Anterior cingulate cortex (tissue), 58 donors: ENCODE measurements around the gene PRKG1.
"Not testable (repeated sequence)": the region's sequence is repeated elsewhere in the genome, so short reads cannot be mapped to it uniquely, and the experiment has no call there.

Experiments
- DNase-seq, 58 donors: peaks; one replicate each; lab custom pipeline; 2025; lab: John Stamatoyannopoulos, UW

PRKG1 gene

DNA sequence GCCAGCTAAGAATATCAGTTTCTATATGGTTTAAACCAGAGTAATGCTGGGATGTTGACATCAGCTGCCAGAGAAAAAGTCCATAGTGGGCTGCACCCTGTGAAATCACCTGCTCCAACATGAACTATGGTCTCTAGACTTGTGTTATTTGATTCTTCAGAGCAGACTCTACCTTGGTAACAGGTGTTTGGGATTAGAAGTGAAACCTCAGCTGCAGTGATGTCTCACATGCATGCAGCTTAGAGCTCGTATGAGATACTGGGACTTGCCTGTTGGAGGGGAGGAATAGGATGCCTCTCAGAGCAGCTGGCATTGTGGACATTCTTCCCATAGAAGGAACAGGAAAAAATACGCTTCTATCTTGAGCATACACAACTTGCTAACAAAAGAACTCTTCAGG lies 912.2 kb downstream of the PRKG1 start:
- DNase-seq = no peak

DNA sequence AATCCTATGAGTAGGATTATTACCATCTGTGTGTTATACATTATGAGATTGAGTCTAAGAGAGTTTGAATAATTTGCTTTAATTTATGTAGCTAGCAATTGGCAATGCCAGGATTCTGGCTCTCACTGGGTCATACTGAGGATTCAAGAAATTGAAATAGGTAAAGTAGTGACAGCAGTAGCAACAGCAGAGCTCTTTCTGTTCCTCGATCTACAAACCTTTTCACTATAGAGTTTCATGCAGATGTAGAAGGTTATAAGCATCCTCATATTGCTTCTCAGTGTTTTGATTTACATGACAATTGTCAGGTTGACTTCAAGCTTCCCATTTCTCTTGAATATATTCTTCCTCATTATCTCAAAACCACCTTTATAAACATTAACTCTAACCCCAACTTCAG lies 919.2 kb downstream of the PRKG1 start:
- DNase-seq = no peak

- no peak for DNase-seq
These were observed 924.8 kb downstream of the PRKG1 start for GRCh38 chr10:51999096-51999495.

GRCh38 chr10:52004342-52004949 lies 930.2 kb downstream of the PRKG1 start:
- peak in 2 of 58 donors; percentile 8 to 9 for DNase-seq

DNA sequence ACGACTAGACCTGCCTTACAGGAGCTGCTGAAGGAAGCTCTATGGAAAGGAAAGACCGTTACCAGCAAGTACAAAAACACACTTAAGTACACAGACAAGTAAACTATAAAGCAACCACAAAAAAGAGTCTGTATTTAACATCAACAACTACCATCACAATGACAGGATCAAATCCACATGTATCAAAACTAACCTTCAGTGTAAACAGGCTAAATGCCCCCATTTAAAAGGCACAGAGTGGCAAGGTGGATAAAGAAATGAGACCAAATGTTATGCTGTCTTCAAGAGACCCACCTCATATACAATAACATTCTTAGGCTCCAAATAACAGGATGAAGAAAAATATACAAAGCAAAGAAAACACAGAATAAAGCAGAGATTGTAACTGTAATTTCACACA lies 932.8 kb downstream of the PRKG1 start:
- DNase-seq = no peak

GRCh38 chr10:52011118-52011517 lies 936.8 kb downstream of the PRKG1 start:
- no peak for DNase-seq

GRCh38 chr10:52019077-52019555 lies 944.8 kb downstream of the PRKG1 start:
- no peak for DNase-seq

DNA sequence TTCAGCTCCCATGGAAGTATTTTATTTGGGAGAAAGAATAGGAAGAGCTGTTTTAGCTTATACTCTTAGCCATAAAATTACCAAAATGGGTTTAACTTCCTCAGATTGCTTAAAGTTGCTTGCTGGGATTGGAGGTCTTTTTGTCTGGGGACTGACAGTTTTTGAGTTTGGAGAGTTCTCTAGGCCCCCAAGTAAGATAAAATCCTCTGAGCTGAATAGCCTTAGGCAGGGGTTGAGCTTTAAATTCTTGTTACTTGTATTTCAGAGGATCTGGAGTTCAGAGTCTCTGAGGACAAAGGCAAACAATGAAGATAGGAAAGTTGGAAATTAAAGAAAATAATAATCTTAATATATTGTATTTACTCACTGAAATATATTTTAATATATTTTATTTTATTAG lies 945.4 kb downstream of the PRKG1 start:
- DNase-seq = no peak

DNA sequence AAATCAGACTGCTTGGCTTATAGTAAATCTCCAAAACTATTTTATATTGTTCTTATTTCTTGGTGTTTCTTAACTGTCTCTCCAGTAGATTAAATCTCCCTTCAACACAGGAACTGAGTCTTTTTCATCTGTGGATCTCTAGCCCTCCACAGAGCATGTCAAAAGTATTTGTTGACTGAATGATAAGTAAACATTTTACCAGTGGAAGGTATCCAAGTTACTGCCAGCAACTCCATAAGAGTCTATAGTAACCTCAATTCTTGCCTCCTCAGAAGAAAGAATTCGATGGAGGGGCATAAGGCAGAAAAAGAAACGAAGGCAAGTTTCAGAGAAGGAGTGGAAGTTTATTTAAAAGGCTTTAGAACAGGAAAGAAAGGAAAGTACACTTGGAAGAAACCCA lies 945.9 kb downstream of the PRKG1 start:
- DNase-seq = no peak

DNA sequence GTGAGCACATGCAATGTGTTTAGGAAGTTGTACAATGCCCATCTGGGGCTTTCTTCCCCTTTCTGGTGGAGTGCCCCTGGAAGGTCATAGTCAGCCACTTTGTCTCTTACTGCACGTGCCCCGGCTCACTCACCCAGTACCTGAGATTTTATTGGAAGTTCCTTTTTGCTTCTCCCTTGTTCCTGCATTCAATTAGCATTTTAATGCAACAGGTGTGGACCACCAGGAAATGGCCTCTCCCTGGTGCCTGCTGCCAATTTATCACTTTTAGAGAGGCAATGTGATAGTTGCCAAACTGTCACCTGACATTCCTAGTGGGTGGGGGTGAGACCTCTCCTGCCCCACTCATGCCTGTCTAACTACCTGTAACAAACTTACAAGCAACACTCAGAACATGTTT lies 946.4 kb downstream of the PRKG1 start:
- DNase-seq = no peak

- no peak for DNase-seq
These were observed 952.9 kb downstream of the PRKG1 start for GRCh38 chr10:52027055-52027705.

- no peak for DNase-seq
These were observed 954.2 kb downstream of the PRKG1 start for GRCh38 chr10:52028523-52028858.

DNA sequence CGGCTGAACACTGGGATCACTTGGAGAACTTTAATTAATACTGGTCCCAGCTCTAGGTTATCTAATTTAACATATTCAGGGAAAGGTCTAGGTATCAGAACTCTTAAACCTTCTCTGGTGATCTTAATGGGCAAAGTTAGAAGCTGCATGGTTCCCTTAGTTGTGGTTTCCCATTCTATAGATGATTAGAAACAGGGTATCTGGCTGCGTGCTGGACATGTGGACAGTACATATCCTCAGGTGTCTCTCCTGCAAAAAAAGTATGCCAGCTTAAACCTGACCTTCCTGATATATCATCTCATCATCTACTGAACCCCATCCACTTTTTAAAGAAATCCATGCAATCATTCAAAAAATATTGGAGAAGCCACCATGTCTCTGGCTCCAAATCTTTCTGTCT lies 955.3 kb downstream of the PRKG1 start:
- no peak for DNase-seq

DNA sequence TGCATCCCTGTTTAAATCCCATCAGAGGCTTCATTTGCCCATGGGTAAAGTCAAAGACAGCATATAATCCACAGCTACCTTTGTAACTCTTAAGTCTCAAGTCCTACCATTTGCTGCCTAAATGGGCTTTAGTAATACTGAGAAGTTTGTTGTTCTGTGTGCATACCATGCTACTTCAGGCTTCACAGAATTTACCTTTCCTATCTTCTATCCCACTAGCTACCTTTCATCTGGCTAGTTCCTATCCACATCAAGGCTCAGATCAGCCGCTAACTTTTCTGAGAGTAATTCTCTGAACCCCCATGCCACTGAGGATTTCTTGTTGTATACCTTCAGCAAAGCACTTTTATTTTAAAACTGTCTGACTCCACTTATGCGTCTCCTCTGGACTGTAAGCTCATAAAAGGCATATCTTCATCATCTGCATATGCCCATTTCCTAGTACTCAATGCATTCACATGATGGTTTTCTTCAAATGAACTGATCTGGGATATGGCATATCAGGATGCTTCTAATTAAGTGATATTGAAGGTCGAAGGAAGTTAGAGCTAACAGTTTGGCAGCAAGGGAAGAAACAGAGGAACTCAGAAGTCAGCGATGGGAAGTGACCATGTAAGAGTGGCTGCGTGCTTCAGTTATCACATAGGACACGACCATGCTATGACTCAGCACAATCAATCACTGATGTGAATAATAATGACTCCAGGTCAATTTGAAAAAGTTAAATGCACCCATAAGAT lies 955.9 kb downstream of the PRKG1 start:
- DNase-seq = no peak

DNA sequence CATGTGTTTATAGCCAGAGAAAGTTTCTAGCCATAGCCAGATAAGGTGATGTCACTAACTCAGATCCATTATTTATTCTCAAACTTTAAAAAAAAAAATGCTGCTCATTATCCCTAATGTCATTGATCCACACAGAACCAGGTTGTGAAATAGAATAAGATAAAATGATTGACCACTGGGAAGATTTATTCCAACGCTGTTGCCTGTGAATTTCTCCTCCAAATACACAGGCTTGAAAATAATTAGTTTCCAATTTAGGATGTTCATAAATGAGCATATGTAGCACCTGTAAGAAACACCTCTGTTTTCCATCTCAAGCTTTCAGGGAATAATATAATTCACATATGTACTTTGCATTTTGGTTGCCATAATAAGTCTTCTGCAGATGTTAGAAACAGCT lies 956.7 kb downstream of the PRKG1 start:
- no peak for DNase-seq

DNA sequence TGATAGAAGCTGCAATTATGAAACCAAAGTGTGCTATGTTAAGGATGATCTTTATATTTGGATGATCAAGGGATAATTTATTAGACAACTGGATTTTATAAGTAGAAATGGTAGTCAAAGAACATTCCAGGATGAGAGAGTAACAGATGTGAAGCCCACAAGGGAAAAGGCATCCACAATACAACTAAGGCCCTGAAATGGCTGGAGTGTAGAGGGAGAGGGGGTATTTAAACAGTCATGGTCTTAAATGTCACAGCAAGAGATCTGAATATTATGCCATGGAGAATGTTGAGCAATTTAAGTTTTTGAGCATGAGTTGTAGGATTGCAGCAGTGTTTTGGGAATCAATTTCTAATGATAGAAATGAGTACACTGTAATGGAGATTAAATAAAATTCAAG lies 957.5 kb downstream of the PRKG1 start:
- DNase-seq = no peak

GRCh38 chr10:52032681-52033629 lies 958.7 kb downstream of the PRKG1 start:
- DNase-seq = no peak

DNA sequence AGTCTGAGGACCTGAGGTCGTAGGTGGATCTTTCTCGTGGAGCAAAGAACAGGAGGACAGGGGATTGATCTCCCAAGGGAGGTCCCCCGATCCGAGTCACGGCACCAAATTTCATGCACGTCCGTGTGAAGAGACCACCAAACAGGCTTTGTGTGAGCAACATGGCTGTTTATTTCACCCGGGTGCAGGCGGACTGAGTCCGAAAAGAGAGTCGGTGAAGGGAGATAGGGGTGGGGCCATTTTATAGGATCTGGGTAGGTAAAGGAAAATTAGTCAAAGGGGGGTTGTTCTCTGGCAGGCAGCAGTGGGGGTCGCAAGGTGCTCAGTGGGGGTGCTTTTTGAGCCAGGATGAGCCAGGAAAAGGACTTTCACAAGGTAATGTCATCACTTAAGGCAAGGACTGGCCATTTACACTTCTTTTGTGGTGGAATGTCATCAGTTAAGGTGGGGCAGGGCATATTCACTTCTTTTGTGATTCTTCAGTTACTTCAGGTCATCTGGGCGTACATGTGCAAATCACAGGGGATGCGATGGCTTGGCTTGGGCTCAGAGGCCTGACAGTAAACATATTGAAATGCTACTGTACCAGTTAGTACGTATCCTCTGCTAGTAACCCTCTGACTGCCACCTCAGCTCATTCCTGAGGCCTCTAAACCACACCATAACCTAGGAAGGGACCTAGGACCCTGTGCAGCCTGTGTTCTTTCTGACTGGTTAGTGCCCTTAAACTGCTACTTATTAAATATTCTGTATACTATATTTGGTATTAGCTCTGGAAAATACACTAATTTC lies 964.9 kb downstream of the PRKG1 start:
- not testable (repeated sequence) for DNase-seq

GRCh38 chr10:52040486-52040885 lies 966.2 kb downstream of the PRKG1 start:
- DNase-seq = no peak

DNA sequence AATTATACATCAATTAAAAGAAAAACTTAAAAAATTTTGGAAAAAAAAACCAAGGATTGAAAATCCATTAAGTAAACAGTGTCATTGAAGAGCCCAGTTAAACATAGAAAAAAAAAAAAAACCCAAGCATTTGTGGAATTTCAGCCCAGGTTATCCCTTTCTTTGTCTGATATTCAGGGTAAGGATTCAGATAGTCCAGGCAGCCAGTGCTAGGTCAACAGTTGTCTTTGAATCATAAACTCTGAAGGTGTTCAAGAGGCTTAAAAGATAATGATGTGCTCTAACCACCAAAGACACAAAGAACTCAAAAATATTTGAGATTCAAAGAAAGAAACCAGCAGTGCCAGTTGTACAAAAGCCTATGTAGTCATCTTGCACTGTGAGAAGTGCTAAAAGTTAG lies 969.5 kb downstream of the PRKG1 start:
- DNase-seq = no peak
